A549 (cell line): ENCODE data around the gene BCL2.

Experiments
- CTCF ChIP-seq: fragments of >200 bp; sonication (Bioruptor Twin); formaldehyde crosslinking; IDR thresholded peaks from 3 replicates; pipeline ENCODE4 v1.5.1; 2016
- HMGXB4 ChIP-seq: fragments of 250-450 bp; sonication (Bioruptor Pico); IDR thresholded peaks from 2 replicates; pipeline ENCODE4 v1.5.0; 2021; ENCODE audit warnings: mild to moderate bottlenecking, moderate library complexity, borderline replicate concordance
- MAX ChIP-seq: IDR thresholded peaks from 2 replicates; pipeline ENCODE4 v1.6.1; 2012
- MAZ ChIP-seq: fragments of 150-350 bp; IDR thresholded peaks from 2 replicates; pipeline ENCODE4 v1.6.1; 2014; ENCODE audit warnings: antibody characterized with exemption, low read depth, low read length, borderline replicate concordance
- PHF8 ChIP-seq: fragments of 200-600 bp; sonication (generic); IDR thresholded peaks from 2 replicates; pipeline ENCODE4 v1.6.1; 2016; ENCODE audit warnings: low read depth, mild to moderate bottlenecking, antibody characterized with exemption, moderate library complexity, borderline replicate concordance
- POLR2A ChIP-seq: IDR thresholded peaks from 2 replicates; pipeline ENCODE4 v1.6.1; 2012; ENCODE audit warnings: mild to moderate bottlenecking, low read length
- RFX5 ChIP-seq: fragments of 450-650 bp; IDR thresholded peaks from 2 replicates; pipeline ENCODE4 v1.7.1; 2014; ENCODE audit warnings: antibody characterized with exemption, mild to moderate bottlenecking, moderate library complexity

GRCh38 chr18:63128237-63128974 lies 191.2 kb downstream of the BCL2 start:
- TF ChIP-seq MAZ: no peak
- TF ChIP-seq HMGXB4 (CRISPR knock-in tag): no peak
- TF ChIP-seq CTCF: no peak
- TF ChIP-seq MAX: no peak
- TF ChIP-seq RFX5: no peak
- no peak for TF ChIP-seq PHF8
- TF ChIP-seq POLR2A: no peak
